HG03460 (cell line): ENCODE results near the gene SFMBT1.
A peak's percentile ranks its signal among the peaks of the same experiment; 100 is the strongest.

Experiments
- ATAC-seq: cut with Tn5 transposase; IDR thresholded peaks from one replicate; pipeline ENCODE4 v1.9.1; 2021; ENCODE audit not compliant: unreplicated experiment

Gene SFMBT1, protein sequence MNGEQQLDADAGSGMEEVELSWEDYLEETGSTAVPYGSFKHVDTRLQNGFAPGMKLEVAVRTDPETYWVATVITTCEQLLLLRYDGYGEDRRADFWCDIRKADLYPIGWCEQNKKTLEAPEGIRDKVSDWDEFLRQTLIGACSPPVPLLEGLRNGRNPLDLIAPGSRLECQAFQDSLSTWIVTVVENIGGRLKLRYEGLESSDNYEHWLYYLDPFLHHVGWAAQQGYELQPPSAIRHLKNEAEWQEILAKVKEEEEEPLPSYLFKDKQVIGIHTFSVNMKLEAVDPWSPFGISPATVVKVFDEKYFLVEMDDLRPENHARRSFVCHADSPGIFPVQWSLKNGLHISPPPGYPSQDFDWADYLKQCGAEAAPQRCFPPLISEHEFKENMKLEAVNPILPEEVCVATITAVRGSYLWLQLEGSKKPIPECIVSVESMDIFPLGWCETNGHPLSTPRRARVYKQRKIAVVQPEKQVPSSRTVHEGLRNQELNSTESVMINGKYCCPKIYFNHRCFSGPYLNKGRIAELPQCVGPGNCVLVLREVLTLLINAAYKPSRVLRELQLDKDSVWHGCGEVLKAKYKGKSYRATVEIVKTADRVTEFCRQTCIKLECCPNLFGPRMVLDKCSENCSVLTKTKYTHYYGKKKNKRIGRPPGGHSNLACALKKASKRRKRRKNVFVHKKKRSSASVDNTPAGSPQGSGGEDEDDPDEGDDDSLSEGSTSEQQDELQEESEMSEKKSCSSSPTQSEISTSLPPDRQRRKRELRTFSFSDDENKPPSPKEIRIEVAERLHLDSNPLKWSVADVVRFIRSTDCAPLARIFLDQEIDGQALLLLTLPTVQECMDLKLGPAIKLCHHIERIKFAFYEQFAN

DNA sequence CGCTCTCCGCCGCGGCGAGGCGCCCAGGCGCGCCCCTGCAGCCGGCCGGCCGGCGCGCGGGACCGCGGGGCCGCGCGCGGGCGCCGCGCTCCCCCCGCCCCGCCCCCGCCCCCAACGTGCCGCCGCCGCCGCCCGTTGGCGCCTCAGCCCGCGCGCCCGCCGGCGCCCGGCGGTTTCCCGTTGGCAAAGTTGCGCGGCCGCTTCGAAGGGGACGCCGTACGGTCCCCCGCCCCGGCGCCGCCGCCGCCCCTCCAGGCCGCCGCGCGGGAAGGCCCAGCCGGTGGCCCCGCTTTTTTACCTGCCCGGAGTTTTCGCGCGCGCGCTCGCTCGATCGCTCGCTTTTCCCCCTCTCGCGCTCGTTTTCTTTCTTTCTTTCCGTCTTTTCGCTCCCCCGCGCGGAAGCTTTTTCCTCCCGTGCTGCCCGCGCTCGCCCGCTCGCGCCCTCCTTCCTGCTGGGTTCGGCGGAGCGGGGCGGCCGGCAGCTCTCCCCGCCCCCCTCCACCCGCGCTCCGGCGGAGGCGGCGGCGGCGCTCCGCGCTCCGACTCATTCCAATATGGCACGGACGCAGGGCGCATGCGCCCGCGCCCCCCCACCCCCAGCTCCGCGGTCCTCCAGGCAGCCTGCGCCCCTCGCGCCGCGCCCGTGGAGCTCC is at the start of gene SFMBT1:
SFMBT1 (minus strand) TSS at position 556 of the 653 bp plus-strand sequence. CDS start 76,945 bp downstream, outside the sequence.
- peak; percentile 37 for ATAC-seq

DNA sequence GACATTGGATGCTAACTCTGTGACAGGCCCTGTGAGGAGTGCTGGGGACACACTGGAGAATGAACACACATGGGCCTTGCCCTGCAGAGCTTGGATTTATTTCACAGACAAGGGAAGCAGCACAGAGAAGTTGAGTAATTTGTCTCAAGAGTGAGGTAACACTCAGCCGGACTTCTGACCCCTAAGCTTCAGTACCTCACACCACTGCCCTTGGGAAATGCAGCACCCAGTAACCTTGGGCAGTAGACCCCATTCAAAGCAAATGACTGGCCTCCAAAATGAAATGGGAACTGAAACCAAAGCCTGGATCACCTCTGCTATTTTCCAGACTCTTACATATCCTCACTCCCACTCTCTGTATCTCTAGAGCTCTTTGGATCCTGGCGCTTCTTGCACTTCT is 47.1 kb upstream of the SFMBT1 start:
- no peak for ATAC-seq

DNA sequence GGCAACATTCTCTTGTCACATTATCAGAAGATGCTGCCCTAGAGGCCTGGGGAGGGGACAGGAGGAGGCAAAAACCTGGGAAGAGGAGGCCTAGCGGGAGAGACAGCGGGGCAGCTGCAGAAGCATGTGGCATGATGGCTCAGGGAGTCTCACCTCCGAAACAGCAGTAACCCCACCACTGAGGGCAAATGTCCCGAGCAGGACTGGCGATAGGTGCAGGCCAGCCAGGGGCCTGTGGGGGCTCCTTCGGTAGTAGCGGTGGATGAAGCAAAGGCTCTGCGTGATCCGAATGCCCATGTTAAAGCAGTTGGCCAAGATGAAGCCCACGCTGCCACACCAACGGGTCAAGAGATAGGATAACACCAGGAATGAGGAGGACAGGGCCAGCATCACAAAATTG is 46.3 kb upstream of the SFMBT1 start:
- no peak for ATAC-seq

DNA sequence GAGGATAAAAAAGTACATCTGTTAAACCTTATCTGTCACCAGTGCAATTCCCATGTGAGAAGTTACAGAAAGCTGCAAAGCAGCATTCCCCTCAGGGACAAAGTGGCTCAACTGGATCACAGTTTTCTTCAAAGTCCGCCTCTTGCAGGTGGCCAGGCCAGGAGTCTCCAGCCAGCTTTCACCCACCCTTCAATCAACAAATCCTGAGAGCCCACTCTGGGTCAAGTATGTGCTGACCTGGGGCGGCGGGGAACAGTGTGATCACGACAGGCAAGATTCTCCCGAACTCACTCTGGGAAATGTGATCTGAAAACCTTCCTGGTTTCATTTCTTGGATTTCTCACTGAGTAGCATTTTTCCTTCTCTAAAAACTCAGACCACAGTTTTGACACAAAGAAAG is 45.1 kb upstream of the SFMBT1 start:
- no peak for ATAC-seq

DNA sequence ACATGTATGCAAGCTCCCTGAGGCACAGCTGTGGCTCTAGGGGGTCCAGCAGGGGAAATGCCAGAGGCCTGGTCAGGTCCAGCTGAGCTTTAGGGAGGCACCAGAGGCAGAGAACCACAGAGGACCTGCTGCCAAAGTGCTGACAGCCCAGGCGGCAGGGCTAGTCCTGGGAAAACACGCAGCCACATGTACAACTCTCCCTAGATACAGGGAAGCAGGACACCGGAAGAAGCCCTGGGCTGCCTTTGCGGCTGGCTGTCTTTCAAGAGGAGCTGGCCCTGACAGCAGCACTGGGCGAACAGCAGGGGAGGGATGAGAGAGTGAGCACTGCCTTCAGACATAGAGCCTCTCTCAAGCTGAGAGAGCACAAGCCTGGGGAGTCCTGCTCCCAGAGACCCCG is 43.6 kb upstream of the SFMBT1 start:
- no peak for ATAC-seq

DNA sequence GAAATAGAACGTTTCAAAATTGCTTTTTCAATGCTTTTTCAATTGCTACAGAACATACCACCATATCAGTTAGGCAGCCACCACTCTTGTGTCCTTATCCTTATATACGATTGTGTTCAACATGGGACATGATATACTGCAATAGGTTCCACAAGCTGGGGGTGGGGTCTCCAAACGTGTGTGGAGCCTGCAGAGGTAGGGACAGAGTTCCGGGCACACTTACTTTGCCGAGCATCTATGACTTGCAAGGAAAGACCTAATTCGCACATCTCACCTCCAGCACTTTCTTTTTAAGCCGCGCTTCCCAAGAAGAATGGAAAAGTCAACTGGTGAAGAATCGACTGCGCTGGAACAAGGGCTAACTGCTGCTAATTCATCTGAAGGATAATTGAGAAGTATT is 39.6 kb upstream of the SFMBT1 start:
- ATAC-seq = no peak

DNA sequence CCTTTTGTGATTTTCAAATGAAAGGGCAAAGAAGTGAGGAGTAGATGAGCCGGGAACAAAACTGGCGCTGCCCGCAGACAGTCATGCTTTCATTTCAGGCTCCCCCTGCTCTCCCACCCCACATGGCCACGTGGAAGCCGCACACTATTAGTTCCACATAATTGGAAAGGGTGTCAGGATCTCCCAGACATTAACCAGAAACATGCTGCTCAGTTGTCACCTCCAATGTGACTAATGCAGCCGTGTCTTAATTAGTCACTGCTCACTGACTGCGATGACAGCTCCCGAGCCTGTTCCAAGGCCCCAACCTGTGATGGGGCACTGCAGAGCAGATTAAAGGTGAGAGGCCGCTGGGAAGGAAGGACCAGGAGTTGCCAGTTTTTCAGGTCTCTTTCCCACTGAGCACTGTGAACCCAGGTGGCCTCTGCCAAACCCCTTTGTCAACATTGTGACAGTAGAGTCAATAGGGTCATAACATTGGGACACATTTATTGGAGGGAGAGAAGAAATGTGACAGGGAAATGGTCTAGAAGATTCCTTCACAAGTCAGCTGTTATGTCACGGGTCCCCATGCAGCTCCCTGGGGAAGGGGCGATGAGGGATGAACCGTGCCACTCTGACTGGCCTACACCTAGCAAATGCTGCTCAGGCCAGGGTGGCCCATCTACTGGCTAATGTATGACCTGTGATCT is 38.6 kb upstream of the SFMBT1 start:
- no peak for ATAC-seq

DNA sequence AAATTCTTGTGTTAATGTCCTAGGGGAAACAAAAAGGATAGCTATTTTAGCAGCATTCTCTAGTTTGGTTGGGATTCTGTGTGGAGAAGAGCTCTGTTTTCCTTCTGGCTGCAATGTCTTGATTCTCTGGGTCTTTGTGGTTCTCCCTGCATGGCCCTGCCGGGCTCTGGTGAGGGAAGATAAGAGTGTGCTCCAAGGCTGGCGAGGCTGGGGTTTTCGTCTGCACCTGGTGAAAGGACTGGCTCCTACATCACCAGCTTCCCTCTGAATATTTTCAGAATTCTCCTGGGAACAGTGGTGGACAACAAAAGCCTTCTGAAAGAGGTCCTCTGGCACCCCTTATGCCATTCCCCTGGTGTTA is 38.1 kb upstream of the SFMBT1 start:
- ATAC-seq = no peak

DNA sequence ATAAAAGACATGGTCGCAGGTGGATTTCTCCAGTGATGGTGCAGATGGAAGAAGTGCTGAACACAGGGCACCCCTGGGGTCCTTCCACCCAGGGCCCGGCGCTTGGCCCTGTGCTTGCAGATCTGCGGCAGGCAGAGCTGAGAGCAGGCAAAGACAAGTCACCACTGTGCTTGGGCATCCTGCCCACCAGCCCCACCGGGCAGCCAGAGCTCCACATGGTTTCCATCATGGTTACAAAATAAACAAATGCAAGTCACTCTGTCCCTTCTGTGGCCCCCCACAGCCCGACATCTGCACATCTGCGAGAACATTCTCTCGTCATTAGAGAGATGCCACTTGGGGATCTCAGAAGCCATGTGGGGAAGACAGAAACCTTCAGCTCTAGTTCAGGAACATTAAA is 37.6 kb upstream of the SFMBT1 start:
- no peak for ATAC-seq

DNA sequence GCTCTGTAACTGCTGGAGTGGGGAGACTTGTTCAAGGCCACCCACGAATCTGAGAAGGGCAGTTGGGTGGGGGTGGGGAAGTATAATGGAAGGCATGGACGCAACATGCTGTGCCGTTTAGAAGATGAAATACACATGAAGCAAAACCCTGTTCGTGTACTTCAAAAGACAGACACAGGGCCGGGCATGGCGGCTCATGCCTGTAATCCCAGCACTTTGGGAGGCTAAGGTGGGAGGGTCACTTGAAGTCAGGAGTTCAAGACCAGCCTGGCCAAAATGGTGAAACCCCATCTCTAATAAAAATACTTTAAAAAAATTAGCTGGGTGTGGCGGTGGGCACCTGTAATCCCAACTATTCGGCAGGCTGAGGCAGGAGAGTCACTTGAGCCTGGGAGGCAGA is 36.9 kb upstream of the SFMBT1 start:
- ATAC-seq = no peak

DNA sequence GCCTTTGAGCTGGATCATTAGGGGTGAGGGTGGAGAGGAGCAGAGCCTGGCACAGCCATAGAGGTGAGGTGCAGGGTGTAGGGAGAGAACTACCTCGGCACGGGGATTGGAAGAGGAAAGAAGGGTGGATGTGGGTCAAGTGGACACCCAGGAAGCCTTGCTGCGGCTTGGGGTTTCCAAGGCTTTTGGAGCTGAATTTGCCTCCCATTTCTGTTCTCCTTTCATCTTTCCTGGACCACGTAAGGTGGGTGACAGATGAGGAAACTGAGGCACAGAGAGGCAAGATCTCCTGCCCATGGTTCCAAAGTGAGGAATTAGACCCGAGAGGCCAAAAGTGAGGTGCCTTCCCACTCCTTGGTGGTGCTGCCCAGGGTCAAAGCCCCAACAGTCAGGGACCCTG is 35.4 kb upstream of the SFMBT1 start:
- no peak for ATAC-seq

DNA sequence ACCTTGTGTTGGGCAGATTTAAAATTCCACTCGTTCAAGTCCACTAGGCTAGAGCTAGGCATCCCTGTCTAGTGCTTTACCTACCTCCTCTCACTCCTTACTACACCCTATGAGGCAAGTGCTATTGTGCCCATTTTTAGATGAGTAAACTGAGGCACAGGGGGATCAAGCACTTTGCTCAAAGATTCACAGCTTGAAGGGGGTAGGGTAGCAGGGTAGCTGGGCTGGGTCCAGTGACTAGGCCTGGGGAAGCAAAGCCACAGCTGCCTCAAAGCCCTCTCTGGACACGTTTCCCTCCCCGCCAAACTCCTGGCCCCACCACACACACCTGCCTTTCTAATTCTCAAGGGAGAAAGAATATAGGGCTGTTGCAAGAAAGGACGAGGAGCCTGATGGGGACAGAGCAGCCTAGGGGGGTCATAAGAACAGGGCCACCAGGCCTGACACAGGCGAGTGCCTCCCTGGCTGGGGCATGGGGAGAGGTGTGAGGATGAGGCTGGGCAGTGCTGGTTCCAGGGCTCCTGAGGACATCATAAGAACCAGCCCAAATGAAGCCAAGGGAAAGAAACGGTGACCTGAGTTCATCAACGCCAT is 34.8 kb upstream of the SFMBT1 start:
- ATAC-seq = no peak

DNA sequence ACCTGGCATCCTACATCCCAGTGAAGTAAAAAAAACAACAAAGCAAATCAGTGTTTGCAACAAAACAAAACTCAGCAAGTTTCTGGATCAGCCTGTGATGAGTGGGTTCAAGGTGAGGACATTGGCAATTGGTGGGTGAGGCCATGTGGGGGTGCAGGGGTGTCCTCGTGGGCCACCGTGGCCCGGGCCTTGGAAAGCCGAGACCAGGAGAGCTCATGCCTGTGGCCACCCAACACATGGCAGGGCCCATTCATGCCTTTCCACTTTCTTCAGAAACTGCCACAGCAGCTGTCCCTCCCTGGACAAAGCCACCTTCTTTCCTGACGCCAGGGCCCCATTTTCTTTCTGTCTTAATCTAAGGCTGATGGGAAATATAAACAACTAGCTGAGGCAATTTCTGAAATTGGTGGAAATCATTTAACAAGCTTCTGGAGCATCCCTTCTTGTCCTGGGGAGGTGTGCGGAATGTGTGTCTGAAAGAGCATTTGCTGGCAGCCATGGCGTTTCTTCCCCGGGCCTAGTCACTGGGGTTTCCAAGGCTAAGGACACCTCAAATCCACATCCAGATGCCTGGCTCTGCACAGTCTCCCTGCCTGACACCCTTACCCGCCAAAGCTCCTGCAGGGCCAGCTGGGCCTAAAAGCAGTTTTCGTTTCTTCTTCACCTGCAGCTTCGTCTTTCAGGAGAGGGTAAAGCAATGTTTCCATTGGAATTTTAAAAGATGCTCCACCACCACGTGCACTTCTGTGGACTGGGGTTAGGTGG is 34.1 kb upstream of the SFMBT1 start:
- no peak for ATAC-seq

DNA sequence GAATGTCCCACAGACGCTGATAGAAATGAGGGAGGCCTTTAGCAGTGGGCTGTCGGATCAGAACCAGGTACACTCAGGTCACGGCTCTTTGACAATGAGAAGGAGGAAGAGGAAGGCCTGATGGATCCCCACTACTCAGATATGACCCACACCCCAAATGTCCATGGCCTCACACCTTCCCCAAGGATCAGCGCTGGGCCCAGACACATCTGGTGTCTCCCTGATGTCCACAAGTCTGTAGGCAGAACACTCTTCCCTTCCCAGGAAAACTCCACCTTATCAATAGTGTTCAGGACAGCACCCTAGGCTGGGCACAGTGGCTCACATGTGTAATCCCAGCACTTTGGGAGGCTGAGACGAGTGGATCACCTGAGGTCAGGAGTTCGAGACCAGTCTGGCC is 33.3 kb upstream of the SFMBT1 start:
- no peak for ATAC-seq

DNA sequence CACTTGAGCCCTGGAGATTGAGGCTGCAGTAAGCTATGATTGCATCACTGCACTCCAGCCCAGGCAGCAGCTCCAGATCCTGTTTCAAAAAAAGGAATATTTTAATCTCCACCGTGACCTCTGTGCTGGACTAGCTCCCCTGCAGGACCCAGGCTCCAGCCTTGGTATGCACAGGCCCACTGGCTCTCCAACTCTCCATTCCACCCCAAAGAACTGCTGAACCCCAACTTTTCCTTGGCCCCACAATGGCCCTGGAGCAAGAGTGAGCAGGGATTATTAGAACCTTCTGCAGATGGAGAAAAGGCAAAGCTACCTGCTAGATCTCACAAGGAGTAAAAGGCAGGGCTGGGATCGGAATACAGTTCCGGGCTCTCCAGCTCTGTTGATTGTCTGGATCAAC is 32.8 kb upstream of the SFMBT1 start:
- ATAC-seq = no peak

DNA sequence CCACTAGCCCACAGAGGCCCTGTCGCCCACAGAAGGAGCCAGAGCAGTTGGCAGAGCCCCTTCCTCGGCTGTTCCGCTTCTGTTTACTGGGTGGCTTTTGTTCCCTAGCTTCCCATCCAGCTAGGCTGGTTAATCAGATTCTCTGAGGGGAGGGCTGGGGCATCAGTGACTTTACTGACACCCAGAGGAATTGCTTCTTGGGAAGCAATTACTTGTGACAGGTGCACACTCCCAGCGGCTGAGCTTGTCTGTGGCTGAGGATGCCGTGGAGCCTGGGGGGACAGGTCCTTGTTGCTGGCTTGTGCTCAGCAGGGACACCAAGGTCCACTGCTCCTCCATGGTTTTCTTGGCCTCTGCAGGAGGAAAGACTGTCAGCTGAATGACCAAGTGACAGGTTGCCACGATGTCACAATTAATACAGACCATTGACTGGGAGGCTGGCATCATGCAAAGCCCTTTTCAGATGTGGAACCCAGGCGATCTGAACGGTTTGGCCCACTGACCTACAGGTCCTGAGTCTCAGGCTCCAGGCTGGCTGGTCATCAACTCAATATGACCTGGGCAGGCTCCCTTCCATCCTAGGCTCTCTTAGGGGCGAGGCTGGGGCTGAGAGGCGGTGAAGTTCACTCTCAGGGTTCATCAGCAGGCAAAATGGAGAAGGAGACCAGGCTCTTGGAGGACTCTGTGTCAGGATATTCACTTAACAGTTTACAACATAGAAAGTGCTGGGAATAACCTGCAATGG is 31.8 kb upstream of the SFMBT1 start:
- no peak for ATAC-seq

DNA sequence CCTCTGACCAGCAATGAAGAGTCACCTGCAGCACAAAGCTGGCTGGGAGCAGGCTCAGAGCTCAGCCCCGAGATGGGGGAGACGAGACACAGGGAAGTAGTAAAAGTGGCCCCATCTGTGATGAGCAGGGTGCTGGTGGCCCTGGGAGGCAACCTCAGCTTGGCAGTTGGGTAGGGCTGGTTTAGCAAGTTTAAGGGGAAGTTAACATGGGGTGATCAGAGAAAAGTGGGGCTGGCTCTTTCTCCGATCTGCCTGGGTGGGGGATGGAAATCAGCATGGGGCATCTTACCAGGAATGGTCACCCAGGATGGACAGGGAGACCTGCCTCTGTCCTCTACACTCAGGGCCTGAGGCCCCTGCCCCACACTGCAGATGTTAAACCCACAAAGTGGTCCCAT is 29.9 kb upstream of the SFMBT1 start:
- no peak for ATAC-seq

DNA sequence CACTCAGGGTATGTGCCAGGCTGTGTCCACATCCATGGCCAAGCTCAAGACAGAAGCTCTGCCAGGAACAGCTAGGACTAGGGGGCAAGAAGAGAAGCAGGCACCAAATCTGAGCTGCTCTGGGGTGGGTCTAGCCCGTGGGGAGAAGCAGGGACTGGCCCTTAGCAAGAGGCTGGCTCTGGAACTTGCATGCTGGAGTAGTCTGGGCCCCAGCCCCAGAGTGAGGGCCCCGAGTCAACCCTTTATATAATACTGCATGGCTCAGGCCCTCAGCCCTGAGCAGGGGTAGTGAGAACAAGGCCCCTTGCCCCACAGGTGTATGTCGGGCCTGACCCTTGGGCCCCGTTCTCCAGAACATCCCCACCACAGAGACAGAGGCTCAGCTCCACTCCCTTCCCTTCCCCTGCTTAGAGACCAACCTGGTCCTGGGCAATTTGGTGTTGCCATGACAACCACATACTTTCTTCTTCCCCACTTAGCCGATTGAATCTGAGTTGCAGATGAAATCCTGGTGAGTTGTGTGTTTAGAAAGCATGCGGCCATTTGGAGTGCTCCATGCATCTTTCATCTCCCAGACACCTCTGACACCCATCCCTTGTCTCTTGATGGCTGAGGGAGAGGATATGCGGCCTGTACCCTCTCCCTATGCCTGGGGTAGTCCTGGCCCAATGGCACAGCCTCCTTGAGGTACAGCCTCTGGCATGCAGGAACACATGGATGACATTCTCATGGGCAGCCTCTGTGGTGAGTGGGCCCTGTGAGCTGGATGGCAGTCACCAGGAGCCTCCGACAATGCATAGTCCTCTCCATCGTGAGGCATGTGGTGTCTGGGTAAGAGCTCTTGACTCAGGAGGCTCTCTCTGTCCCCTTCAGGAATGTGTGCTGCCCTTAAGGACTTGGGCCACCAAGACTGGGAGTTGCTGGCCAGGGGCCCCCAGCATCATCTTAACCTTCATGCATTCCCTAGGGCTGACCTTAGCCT is 29.2 kb upstream of the SFMBT1 start:
- ATAC-seq = no peak
